Ovary (tissue), 9 donors: ENCODE measurements around the gene GORASP1. TPM values are rescaled to one million over a fixed set of nuclear protein-coding genes. Genes with fewer than 3 reads are reported as not detected.

Source experiments
- DNase-seq, 5 donors: peaks; one replicate each; pipeline ENCODE4 v3.0.0-alpha.2; 2019 to 2020
- H3K27ac ChIP-seq, 2 donors: fragments of 200-600 bp; one replicate each; pipeline versions ENCODE4 v1.5.1 to v1.8.0; 2019 to 2022
- H3K27me3 ChIP-seq: fragments of 200-600 bp; one replicate; pipeline ENCODE4 v1.8.0; 2022
- H3K36me3 ChIP-seq: fragments of 200-600 bp; sonication (generic); one replicate; pipeline ENCODE4 v1.5.1; 2019
- H3K4me1 ChIP-seq: one replicate; pipeline ENCODE4 v1.8.1; 2013; ENCODE audit warnings: mild to moderate bottlenecking, moderate library complexity; ENCODE audit not compliant: insufficient read depth
- H3K4me3 ChIP-seq: fragments of 200-600 bp; sonication (generic); one replicate; pipeline ENCODE4 v1.5.1; 2017
- H3K9me3 ChIP-seq, 2 donors: fragments of 200-600 bp in 1 of 2; sonication (generic) in 1 of 2; one replicate each; pipeline versions ENCODE4 v1.5.1 to v1.8.1; 2013 to 2019; ENCODE audit warnings: mild to moderate bottlenecking in 1 of 2, moderate library complexity in 1 of 2
- EP300 ChIP-seq: sonication (generic); formaldehyde crosslinking; IDR thresholded peaks from one replicate; pipeline ENCODE4 v1.6.1; 2017; ENCODE audit warnings: antibody characterized with exemption
- POLR2A ChIP-seq: fragments of 450-650 bp; IDR thresholded peaks from one replicate; pipeline ENCODE4 v1.6.1; 2017; ENCODE audit warnings: antibody characterized with exemption, mild to moderate bottlenecking, moderate library complexity
- WGBS, 3 donors: extraction: QIAGEN DNeasy Blood & Tissue Kit in 1 of 3; methylation state at CpG; one replicate each; pipeline versions ENCODE4 v1.1.5 to v1.1.7; 2013 to 2017; 5-methylcytosine and 5-hydroxymethylcytosine counted together
- intact Hi-C, 4 donors: fragments of 100-400 bp; cut with DNase I; formaldehyde crosslinking; loops; one replicate each; pipeline versions ENCODE4 v1.11.0 to v1.15.1; 2022 to 2023
- polyA plus RNA-seq, 2 donors: library from polyadenylated mRNA; stranded (reverse); fragments of 200-250 nt in 1 of 2; fragments of 350-450 nt in 1 of 2; fragmentation: Illumina TruSeq in 1 of 2; extraction: RNeasy Lipid Tissue Mini Kit (QIAGEN cat#74804) in 1 of 2; gene quantifications; one replicate each; pipeline ENCODE4 v1.2.3, GENCODE V29; 2013 to 2014
- total RNA-seq, 7 donors: library from RNA; depleted of rRNA in 2 of 7; stranded (reverse); fragments of >200 nt in 2 of 7; fragmentation: NEBNext Ultra II Directional in 3 of 7; extraction: Animal tissue kit (Norgen Biotek cat#: 25700) in 3 of 7; gene quantifications; one replicate each; pipeline versions ENCODE4 v1.1.0 to v1.2.4, GENCODE V29; 2016 to 2023
- TF ChIP-seq, protein P1 (sequence below), 3 donors: fragments of 450-650 bp in 2 of 3; fragments of 200-600 bp in 1 of 3; IDR thresholded peaks; one replicate each; pipeline versions ENCODE4 v1.5.1 to v1.8.0; 2016 to 2022; ENCODE audit warnings: antibody characterized with exemption in 3 of 3, mild to moderate bottlenecking in 1 of 3
- donor health status: DM: no; HTN: no; CAD: no; lungs with moderate emphysema.
- donor health status: DM: no; HTN: no; CAD: no.
- donor health status: Bipolar disorder and iron deficiency.
- donor health status: DM: yes; HTN: yes; CAD: no.
- donor health status: DM: no; HTN: no; CAD: no.
- donor health status: DM: yes; HTN: yes; CAD: no.

The GORASP1 gene
- total and polyA plus RNA-seq, 9 donors: 31.4 to 54.5 (median 47.5) TPM

DNA sequence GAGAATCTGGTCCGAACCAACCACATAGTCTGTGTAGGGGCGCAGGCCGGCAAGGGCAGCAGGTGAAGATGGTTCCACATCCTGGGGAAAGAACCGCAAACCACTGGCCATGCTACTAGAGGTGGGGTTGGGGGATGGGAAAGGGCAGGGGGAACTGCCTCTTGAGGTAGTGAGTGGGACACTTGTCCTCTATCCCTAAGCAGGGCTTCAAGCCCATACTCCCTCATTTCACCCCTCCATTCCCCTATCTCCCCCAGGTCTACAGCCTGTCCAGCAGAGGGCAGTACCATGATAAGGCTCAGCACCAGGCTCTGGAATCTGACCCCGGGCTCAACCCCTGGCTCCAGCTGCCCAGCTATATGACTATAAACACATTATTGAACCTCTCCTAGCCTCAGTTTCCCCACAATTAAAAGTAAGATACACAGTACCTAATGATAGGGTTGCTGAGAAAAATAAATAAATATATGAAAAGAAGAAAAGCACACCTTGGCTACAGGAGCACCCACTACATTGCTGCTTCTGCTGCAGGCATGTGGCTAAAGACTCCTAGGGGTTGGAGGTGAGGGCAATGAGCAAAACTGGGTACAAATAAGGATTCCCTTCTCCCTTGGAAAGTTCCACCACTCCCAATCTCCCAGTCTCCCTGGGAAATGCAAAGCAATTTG lies 6.3 kb downstream of the GORASP1 start:
- Histone ChIP-seq H3K4me3 (no peak overlapping the region), H3K36me3 (no peaks in the 10 kb centered on the region), H3K9me3 (no peaks in the 10 kb centered on the region), H3K27ac (no peak overlapping the region), H3K27me3 (no peaks in the 10 kb centered on the region), H3K4me1 (peaks cover 2% of the 10 kb centered on the region)
- TF ChIP-seq POLR2A: no peak
- TF ChIP-seq EP300: no peak
- TF ChIP-seq, protein P1, sequence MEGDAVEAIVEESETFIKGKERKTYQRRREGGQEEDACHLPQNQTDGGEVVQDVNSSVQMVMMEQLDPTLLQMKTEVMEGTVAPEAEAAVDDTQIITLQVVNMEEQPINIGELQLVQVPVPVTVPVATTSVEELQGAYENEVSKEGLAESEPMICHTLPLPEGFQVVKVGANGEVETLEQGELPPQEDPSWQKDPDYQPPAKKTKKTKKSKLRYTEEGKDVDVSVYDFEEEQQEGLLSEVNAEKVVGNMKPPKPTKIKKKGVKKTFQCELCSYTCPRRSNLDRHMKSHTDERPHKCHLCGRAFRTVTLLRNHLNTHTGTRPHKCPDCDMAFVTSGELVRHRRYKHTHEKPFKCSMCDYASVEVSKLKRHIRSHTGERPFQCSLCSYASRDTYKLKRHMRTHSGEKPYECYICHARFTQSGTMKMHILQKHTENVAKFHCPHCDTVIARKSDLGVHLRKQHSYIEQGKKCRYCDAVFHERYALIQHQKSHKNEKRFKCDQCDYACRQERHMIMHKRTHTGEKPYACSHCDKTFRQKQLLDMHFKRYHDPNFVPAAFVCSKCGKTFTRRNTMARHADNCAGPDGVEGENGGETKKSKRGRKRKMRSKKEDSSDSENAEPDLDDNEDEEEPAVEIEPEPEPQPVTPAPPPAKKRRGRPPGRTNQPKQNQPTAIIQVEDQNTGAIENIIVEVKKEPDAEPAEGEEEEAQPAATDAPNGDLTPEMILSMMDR (IDR thresholded peaks at IDR 0.05): no peak
- 92 to 94% (median 93%) methylated on average over 5 of the region's 5 CpGs for WGBS, 3 donors
- no peak for DNase-seq
- intact Hi-C loops: no loop called here

DNA sequence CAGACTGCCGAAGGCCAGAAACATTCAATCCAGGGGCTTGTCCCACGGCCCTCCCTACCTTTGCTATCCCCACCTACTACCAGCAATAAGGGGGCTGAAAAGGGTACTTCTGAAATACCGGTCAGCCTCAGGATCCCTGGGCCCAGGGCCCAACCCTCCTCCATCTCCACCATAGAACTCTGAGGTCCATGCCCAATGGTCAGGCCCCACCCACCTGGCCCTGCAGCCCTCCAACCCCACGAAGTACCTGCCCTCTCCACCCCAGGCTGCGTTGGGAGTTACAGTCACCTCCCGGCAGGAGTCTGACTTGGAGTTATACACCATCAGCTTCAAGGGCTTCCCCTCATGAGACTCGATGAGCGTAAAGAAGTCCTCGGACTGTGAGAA lies 6.9 kb downstream of the GORASP1 start:
- 86 to 90% (median 87%) methylated on average over 9 of the region's 9 CpGs for WGBS, 3 donors
- H3K27ac ChIP-seq: no peak overlapping the region
- no peak for TF ChIP-seq POLR2A
- TF ChIP-seq, protein P1 (IDR thresholded peaks at IDR 0.05): no peak
- no peak for TF ChIP-seq EP300
- no peak overlapping the region for H3K4me3 ChIP-seq
- DNase-seq: no peak
- H3K9me3 ChIP-seq: no peaks in the 10 kb centered on the region
- intact Hi-C loops: no loop called here
- no peaks in the 10 kb centered on the region for H3K27me3 ChIP-seq
- peaks cover 2% of the 10 kb centered on the region for H3K4me1 ChIP-seq
- H3K36me3 ChIP-seq: no peaks in the 10 kb centered on the region

DNA sequence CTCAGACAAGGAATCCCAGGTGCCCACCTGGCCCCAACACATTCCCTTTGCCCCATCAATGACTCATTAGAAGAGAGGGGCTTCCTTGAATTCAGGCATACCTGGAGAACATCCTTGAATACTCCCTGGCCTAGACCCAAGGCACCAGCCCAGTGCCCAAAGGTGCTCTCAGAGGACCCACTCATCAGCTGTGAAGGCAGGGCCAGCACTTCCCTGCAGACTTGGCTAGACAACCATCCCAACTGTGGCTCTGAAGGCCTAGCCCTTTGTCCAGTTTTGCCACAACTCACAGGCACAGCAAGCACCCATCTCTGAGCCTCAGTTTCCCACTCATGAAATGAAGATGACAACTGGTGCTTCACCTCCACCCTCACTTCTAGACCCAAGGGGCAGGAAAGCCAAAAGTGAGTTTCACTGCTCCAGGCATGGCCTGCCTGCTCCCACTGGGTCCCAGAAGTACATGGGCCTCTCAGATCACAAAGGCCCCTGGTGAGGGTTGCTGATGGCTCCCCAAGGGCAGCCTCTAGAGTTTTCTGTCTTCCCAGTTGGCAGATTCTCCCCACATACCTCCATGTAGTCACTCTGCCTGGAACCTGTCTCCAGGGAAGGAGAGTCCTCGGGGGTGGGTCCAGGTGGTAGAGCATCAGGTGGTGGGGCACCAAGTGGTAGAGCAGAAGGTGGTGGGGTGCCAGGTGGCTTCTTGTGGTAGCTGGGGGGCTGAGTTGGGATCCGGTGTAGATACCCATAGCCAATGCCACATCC lies 7.5 kb downstream of the GORASP1 start:
- H3K4me1 ChIP-seq: peaks cover 4% of the 10 kb centered on the region
- no peak for TF ChIP-seq POLR2A
- TF ChIP-seq, protein P1 (IDR thresholded peaks at IDR 0.05): no peak
- TF ChIP-seq EP300: no peak
- no peak for DNase-seq
- H3K36me3 ChIP-seq: no peaks in the 10 kb centered on the region
- 93 to 100% (median 95%) methylated on average over 2 of the region's 2 CpGs for WGBS, 3 donors
- intact Hi-C loops: no loop called here
- H3K27ac ChIP-seq: no peak overlapping the region
- H3K4me3 ChIP-seq: no peak overlapping the region
- no peaks in the 10 kb centered on the region for H3K27me3 ChIP-seq
- H3K9me3 ChIP-seq: no peaks in the 10 kb centered on the region

DNA sequence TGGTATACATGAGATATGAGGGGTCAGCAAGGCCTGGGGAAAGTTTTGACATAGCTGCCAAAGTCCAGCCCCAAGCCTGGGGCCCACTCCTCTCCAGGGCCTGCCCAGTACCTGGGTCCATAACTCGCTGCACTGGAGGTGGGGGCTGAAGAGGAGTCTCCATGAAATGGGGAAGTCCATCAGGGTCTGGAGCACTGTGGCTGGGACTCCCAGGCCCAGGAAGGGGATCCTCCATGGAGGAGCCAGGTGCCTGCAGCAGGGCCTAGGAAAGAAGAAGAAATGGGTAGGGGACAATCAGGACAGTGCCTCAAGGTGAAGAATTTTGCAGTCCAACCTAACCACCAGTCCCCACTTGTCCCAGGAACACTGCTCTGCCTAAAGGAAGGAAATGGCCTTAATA lies 8.2 kb downstream of the GORASP1 start:
- H3K27me3 ChIP-seq: no peaks in the 10 kb centered on the region

More for the DNA sequence above, 8.2 kb downstream of the GORASP1 start:
- DNase-seq: no peak
- Histone ChIP-seq H3K4me3 (no peak overlapping the region), H3K4me1 (peaks cover 4% of the 10 kb centered on the region), H3K27ac (peak overlapping the region in 1 of 2 donors; percentile 30), H3K9me3 (no peaks in the 10 kb centered on the region), H3K36me3 (no peaks in the 10 kb centered on the region)
- intact Hi-C loops: no loop called here
- 89 to 91% (median 91%) methylated on average over 1 of the region's 1 CpG for WGBS, 3 donors
- no peak for TF ChIP-seq POLR2A
- TF ChIP-seq, protein P1 (IDR thresholded peaks at IDR 0.05): no peak
- no peak for TF ChIP-seq EP300
